LNCaP clone FGC (cell line): ENCODE data around the gene ASPG.

Experiments used
- DNase-seq: peaks from one replicate; pipeline ENCODE4 v3.0.0-alpha.2; 2011; ENCODE audit warnings: low read depth
- H3K4me3 ChIP-seq: 2 replicates; pipeline ENCODE4 v1.5.1; 2011; ENCODE audit warnings: mild to moderate bottlenecking, low read depth, low read length, control low read depth
- TF ChIP-seq, protein P1 (sequence below): IDR thresholded peaks from 2 replicates; pipeline ENCODE4 v1.5.1; 2012; ENCODE audit warnings: mild to moderate bottlenecking; ENCODE audit not compliant: control insufficient read depth, insufficient read depth; ENCODE audit errors: extremely low read depth

ASPG gene

GRCh38 chr14:104075530-104076151 lies 9.9 kb upstream of the ASPG start:
- no peak for DNase-seq
- no peak overlapping the region for H3K4me3 ChIP-seq
- TF ChIP-seq, protein P1, sequence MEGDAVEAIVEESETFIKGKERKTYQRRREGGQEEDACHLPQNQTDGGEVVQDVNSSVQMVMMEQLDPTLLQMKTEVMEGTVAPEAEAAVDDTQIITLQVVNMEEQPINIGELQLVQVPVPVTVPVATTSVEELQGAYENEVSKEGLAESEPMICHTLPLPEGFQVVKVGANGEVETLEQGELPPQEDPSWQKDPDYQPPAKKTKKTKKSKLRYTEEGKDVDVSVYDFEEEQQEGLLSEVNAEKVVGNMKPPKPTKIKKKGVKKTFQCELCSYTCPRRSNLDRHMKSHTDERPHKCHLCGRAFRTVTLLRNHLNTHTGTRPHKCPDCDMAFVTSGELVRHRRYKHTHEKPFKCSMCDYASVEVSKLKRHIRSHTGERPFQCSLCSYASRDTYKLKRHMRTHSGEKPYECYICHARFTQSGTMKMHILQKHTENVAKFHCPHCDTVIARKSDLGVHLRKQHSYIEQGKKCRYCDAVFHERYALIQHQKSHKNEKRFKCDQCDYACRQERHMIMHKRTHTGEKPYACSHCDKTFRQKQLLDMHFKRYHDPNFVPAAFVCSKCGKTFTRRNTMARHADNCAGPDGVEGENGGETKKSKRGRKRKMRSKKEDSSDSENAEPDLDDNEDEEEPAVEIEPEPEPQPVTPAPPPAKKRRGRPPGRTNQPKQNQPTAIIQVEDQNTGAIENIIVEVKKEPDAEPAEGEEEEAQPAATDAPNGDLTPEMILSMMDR = peak; percentile 63

DNA sequence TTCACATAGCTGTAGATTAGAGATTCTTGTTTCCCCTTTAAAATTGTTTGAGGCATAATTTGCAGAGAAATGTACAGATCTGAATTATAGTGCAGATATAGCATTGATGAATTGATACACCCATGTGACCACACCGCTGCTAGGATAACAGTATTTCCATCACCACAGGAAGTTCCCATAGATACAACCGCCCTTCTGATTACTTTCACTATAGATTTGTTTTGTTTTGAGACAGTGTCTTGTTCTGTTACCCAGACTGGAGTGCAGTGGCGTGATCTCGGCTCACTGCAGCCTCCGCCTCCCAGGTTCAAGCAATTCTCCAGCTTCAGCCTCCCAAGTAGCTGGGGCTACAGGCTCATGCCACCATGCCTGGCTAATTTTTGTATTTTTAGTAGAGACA lies 8.8 kb upstream of the ASPG start:
- TF ChIP-seq, protein P1 = no peak

GRCh38 chr14:104078031-104078455 lies 7.5 kb upstream of the ASPG start:
- no peak overlapping the region for H3K4me3 ChIP-seq
- DNase-seq = peak; percentile 84
- TF ChIP-seq, protein P1 = peak; percentile 100

More for the DNA sequence above, 8.8 kb upstream of the ASPG start:
- DNase-seq = no peak
- no peak overlapping the region for H3K4me3 ChIP-seq

DNA sequence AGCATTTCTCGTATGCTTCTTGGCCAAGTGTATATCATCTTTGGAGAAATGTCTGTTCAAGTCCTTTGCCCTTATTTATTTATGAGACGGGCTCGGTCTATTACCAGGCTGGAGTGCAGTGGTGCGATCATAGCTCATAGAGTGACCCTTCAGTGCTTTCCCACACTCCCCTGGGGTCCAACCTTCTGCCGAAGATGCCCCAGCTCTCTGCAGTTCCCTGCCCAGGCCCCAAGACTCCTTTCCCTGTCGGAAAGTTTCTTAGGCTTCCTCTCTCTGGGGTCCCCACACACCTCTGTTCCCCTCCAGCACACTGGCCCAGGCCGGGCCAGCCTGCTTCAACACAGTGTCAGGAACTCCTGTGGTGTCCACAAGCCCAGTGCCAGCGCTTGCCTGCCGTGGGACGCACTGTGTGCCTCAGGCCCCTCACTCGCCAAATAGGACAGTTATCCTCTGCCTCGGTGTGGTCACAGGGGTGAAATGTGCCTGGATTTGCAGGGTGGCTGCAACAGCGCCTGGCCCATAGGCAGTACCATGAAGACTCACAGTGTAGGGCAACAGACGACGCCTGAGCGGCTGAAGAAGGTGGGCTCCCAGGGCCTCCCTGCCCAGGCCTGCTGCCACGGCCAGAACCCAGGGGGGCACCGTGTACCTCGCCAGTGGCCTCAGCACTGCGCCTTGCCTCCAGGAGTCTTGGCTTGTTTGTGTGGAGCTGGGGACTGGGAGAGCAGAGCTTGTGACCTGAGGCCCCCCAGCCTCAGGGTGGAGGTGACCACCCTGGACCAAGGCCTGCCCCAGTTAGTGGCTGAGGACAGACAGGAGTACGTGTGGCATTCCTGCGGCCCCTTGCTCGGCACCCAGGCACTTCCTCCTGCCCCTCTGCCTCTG lies 4.9 kb upstream of the ASPG start:
- no peak overlapping the region for H3K4me3 ChIP-seq
- no peak for DNase-seq
- TF ChIP-seq, protein P1 = no peak

DNA sequence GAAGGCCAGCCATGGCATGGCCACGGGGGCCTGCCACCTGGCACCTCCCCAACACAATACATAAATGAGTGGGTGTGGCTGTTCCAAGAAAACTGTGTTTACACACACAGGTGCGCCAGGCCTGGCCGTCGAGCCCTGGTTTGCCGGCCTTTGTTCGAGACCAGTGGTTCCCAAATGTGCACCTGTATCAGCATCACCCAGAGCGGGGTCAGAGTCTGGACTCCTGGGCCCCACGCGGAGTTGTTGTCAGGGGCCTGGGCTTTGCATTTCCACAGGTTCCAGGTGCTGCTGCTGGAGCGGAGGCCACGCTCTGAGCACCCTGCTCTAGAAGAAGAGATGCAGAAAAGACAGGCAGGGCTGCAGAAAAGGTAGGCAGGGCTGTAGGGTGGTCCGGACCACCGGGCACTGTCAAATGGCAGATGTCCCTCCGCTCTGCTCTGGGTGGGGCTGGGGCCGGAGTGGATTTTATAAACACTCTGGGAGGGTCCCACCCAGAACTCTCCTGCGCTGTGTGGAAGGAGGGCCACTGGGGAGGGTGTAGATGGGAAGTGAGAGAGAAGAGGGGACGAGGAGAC lies 4.2 kb upstream of the ASPG start:
- H3K4me3 ChIP-seq = no peak overlapping the region
- DNase-seq = no peak
- TF ChIP-seq, protein P1 = no peak

- no peak for DNase-seq
- no peak overlapping the region for H3K4me3 ChIP-seq
- TF ChIP-seq, protein P1 = no peak
Measured at GRCh38 chr14:104081951-104082464, 3.5 kb upstream of the ASPG start.
